CD14-positive monocyte (primary cell): ENCODE results near the gene RRP12. TPM values are rescaled to one million over a fixed set of nuclear protein-coding genes. Genes with fewer than 3 reads are reported as not detected.

Source experiments
- DNase-seq, 3 donors: peaks; one replicate each; pipeline ENCODE4 v3.0.0-alpha.2; 2011 to 2022
- H2AFZ ChIP-seq: 2 replicates; pipeline ENCODE4 v1.6.0; 2012; ENCODE audit warnings: mild to moderate bottlenecking, low read depth, low read length, inconsistent platforms; ENCODE audit not compliant: insufficient read depth, poor library complexity, severe bottlenecking
- H3K27ac ChIP-seq, 2 donors: 1 replicate in 1 of 2; 2 replicates in 1 of 2; pipeline ENCODE4 v1.5.1; 2012 to 2013; ENCODE audit warnings: low read length in 2 of 2, control low read depth in 1 of 2, inconsistent platforms in 1 of 2, low read depth in 1 of 2, mild to moderate bottlenecking in 1 of 2
- H3K27me3 ChIP-seq, 2 donors: one replicate each; pipeline versions ENCODE4 v1.6.0 to v1.6.1; 2011 to 2013; ENCODE audit warnings: low read length in 2 of 2; ENCODE audit not compliant: control insufficient read depth in 2 of 2, insufficient read depth in 2 of 2
- H3K36me3 ChIP-seq, 2 donors: replicated peaks in 1 of 2; 1 replicate in 1 of 2; 2 replicates in 1 of 2; pipeline versions ENCODE4 v1.5.1 to v1.6.1; 2012 to 2013; ENCODE audit warnings: low read length in 2 of 2, control low read depth in 1 of 2, inconsistent platforms in 1 of 2, mild to moderate bottlenecking in 1 of 2; ENCODE audit not compliant: insufficient read depth in 2 of 2, control insufficient read depth in 1 of 2
- H3K4me1 ChIP-seq, 2 donors: 1 replicate in 1 of 2; 2 replicates in 1 of 2; pipeline versions ENCODE4 v1.5.1 to v1.6.1; 2012 to 2013; ENCODE audit warnings: low read length in 2 of 2, control low read depth in 1 of 2, inconsistent platforms in 1 of 2, mild to moderate bottlenecking in 1 of 2, moderate library complexity in 1 of 2; ENCODE audit not compliant: insufficient read depth in 2 of 2, control insufficient read depth in 1 of 2
- H3K4me2 ChIP-seq: replicated peaks from 2 replicates; pipeline ENCODE3; 2012; ENCODE audit warnings: low read length, moderate library complexity, mild to moderate bottlenecking; ENCODE audit not compliant: poor library complexity, severe bottlenecking; ENCODE audit errors: extremely low read depth
- H3K4me3 ChIP-seq, 3 experiments: fragments of 200-600 bp in 1 of 3; sonication (generic) in 1 of 3; replicated peaks in 1 of 3; 1 replicate in 2 of 3; 2 replicates in 1 of 3; pipeline ENCODE4 v1.5.1; 2011 to 2013; ENCODE audit warnings: low read length in 3 of 3, mild to moderate bottlenecking in 3 of 3, control low read depth in 2 of 3, low read depth in 2 of 3, inconsistent platforms in 1 of 3, moderate library complexity in 1 of 3
- H3K79me2 ChIP-seq: 2 replicates; pipeline ENCODE4 v1.6.0; 2012; ENCODE audit warnings: mild to moderate bottlenecking, control low read depth, inconsistent platforms, low read length, moderate library complexity; ENCODE audit not compliant: insufficient read depth
- H3K9ac ChIP-seq: 2 replicates; pipeline ENCODE4 v1.6.0; 2017; ENCODE audit warnings: low read length, mild to moderate bottlenecking; ENCODE audit not compliant: insufficient read depth, poor library complexity, severe bottlenecking
- H3K9me3 ChIP-seq, 2 donors: replicated peaks in 1 of 2; 1 replicate in 1 of 2; 2 replicates in 1 of 2; pipeline versions ENCODE4 v1.5.1 to v1.6.1; 2012 to 2013; ENCODE audit warnings: low read length in 2 of 2, control low read depth in 1 of 2; ENCODE audit not compliant: control insufficient read depth in 1 of 2, insufficient read depth in 1 of 2
- H4K20me1 ChIP-seq: 2 replicates; pipeline ENCODE4 v1.6.0; 2012; ENCODE audit warnings: mild to moderate bottlenecking, low read length, control low read depth, moderate library complexity; ENCODE audit not compliant: insufficient read depth
- H3K27ac Mint-ChIP-seq, 7 donors: one replicate each; pipeline ENCODE4 v1.8.0; 2020; ENCODE audit warnings: mild to moderate bottlenecking in 7 of 7, mixed read lengths in 7 of 7, moderate library complexity in 6 of 7, inconsistent platforms in 2 of 7
- H3K27me3 Mint-ChIP-seq, 3 donors: one replicate each; pipeline ENCODE4 v1.8.0; 2021 to 2022; ENCODE audit warnings: low read depth in 3 of 3, mild to moderate bottlenecking in 3 of 3, mixed read lengths in 3 of 3, moderate library complexity in 3 of 3, inconsistent platforms in 1 of 3
- H3K36me3 Mint-ChIP-seq, 2 donors: one replicate each; pipeline ENCODE4 v1.8.0; 2020; ENCODE audit warnings: mixed read lengths in 2 of 2, inconsistent platforms in 1 of 2, mild to moderate bottlenecking in 1 of 2
- H3K4me1 Mint-ChIP-seq: one replicate; pipeline ENCODE4 v1.8.0; 2020; ENCODE audit warnings: mild to moderate bottlenecking, mixed read lengths
- H3K4me3 Mint-ChIP-seq, 2 donors: one replicate each; pipeline ENCODE4 v1.8.0; 2020; ENCODE audit warnings: mild to moderate bottlenecking in 2 of 2, mixed read lengths in 2 of 2, moderate library complexity in 1 of 2
- H3K9me3 Mint-ChIP-seq, 7 donors: one replicate each; pipeline ENCODE4 v1.8.0; 2020 to 2022; ENCODE audit warnings: mixed read lengths in 7 of 7, mild to moderate bottlenecking in 6 of 7, moderate library complexity in 6 of 7, inconsistent platforms in 2 of 7
- CTCF ChIP-seq: fragments of 200-600 bp; IDR thresholded peaks from one replicate; pipeline ENCODE4 v1.8.0; 2022; ENCODE audit warnings: antibody characterized with exemption, mild to moderate bottlenecking
- WGBS: methylation state at CpG from one replicate; pipeline ENCODE4 v1.1.5; 2013; ENCODE audit warnings: missing lambda C conversion rate; ENCODE audit not compliant: insufficient coverage; 5-methylcytosine and 5-hydroxymethylcytosine counted together
- intact Hi-C, 2 donors: fragments of 100-400 bp; cut with micrococcal nuclease; formaldehyde crosslinking; loops; one replicate each; pipeline versions ENCODE4 v1.15.0 to v1.15.1; 2023
- polyA plus RNA-seq, 3 donors: library from polyadenylated mRNA; depleted of rRNA in 1 of 3; unstranded in 2 of 3; stranded (reverse) in 1 of 3; fragments of 300-500 nt in 2 of 3; fragments of >200 nt in 1 of 3; fragmentation: Illumina TruSeq in 2 of 3; gene quantifications; 1 replicate in 2 of 3; 2 replicates in 1 of 3; pipeline ENCODE4 v1.2.3, GENCODE V29; 2012 to 2021

RRP12 gene
- polyA plus RNA-seq, 3 donors: 31.0 to 98.7 (median 44.3) TPM

DNA sequence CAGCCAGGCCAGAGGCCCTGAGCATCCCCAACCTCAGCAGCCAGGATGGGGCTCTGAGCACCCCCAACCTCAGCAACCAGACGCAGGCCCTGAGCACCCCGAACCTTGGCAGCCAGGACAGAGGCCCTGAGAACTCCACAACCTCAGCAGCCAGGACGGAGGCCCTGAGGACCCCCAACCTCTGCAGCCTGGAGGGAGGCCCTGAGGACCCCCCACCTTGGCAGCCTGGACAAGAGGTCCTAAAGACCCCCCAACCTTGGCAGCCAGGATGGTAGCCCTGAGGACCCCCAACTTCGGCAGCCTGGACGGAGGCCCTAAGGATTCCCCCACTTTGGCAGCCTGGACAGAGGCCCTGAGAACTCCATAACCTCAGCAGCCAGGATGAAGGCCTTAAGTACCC lies 17.0 kb downstream of the RRP12 start:
- WGBS: 96% methylated on average over 5 of the region's 5 CpGs
- H2AFZ ChIP-seq: no peak overlapping the region
- no peaks in the 10 kb centered on the region for H3K27me3 ChIP-seq
- Mint-ChIP-seq H3K36me3 (peaks cover 86 to 97% of the 10 kb centered on the region in 2 donors), H3K27me3 (no peaks in the 10 kb centered on the region), H3K27ac (peak overlapping the region in 1 of 7 donors; percentile 45), H3K4me1 (peaks cover 8% of the 10 kb centered on the region), H3K4me3 (no peak overlapping the region), H3K9me3 (peaks cover 0 to 2% (median 0%) of the 10 kb centered on the region in 7 donors)
- no peak overlapping the region for H3K4me3 ChIP-seq
- peaks cover 10% of the 10 kb centered on the region for H4K20me1 ChIP-seq
- no peak for DNase-seq
- H3K79me2 ChIP-seq: no peaks in the 10 kb centered on the region
- intact Hi-C loops: no loop called here
- H3K27ac ChIP-seq: no peak overlapping the region
- H3K4me1 ChIP-seq: peaks cover 9 to 11% of the 10 kb centered on the region in 2 donors
- H3K4me2 ChIP-seq: no peak overlapping the region
- peaks cover 91 to 99% of the 10 kb centered on the region in 2 donors for H3K36me3 ChIP-seq
- H3K9ac ChIP-seq: no peak overlapping the region
- no peaks in the 10 kb centered on the region for H3K9me3 ChIP-seq
- no peak for TF ChIP-seq CTCF

DNA sequence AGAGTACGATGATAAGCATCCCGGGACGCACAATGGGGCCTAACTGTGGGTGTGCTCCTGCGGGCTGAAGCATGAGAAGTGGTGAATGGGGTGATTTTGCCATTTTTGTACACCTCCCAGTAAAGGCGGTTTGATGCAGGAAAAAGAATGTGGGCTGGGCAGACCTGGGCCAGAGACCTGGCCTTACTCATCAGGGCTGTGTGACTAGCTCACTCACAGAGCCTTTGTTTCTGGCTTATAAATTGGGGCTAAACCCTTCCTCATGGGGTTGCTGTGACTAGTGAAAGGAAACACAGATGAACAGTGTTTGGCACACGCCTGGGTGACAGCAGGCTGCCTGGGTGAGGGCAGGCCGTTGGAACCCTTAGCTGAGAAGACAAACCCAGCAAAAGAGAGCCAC lies 18.0 kb downstream of the RRP12 start:
- no peak for DNase-seq
- Mint-ChIP-seq H3K4me1 (peaks cover 2% of the 10 kb centered on the region), H3K36me3 (peaks cover 84 to 96% of the 10 kb centered on the region in 2 donors), H3K27me3 (no peaks in the 10 kb centered on the region), H3K9me3 (peaks cover 0 to 2% (median 0%) of the 10 kb centered on the region in 7 donors), H3K27ac (peak overlapping the region in 1 of 7 donors; percentile 13), H3K4me3 (no peak overlapping the region)
- Histone ChIP-seq H3K79me2 (no peaks in the 10 kb centered on the region), H3K36me3 (peaks cover 88 to 98% of the 10 kb centered on the region in 2 donors), H2AFZ (no peak overlapping the region), H3K4me2 (no peak overlapping the region), H3K27me3 (no peaks in the 10 kb centered on the region), H3K9me3 (no peaks in the 10 kb centered on the region), H3K9ac (no peak overlapping the region), H3K4me1 (peaks cover 3 to 4% of the 10 kb centered on the region in 2 donors), H4K20me1 (peaks cover 10% of the 10 kb centered on the region), H3K4me3 (no peak overlapping the region), H3K27ac (no peak overlapping the region)
- intact Hi-C loops: no loop called here
- WGBS: 98% methylated on average over 4 of the region's 7 CpGs
- no peak for TF ChIP-seq CTCF
